Stimulated activated naive CD8-positive, alpha-beta T cell treated with anti-CD3 and anti-CD28 coated beads, Interleukin-15, Interleukin-2, amounts not matched to agents 100 ng/mL and 50 ng/mL, for 24 hours (primary cell): ENCODE measurements around the gene ZCCHC18.

ENCODE experiments used
- H3K27ac Mint-ChIP-seq: one replicate; pipeline ENCODE4 v1.8.0; 2021; ENCODE audit warnings: mild to moderate bottlenecking, mixed read lengths
- H3K27me3 Mint-ChIP-seq: one replicate; pipeline ENCODE4 v1.8.0; 2021; ENCODE audit warnings: mixed read lengths
- H3K36me3 Mint-ChIP-seq: one replicate; pipeline ENCODE4 v1.8.0; 2021; ENCODE audit warnings: low read depth, mixed read lengths
- H3K4me1 Mint-ChIP-seq: one replicate; pipeline ENCODE4 v1.8.0; 2021; ENCODE audit warnings: low read depth, mixed read lengths
- H3K4me3 Mint-ChIP-seq: one replicate; pipeline ENCODE4 v1.8.0; 2021; ENCODE audit warnings: mild to moderate bottlenecking, mixed read lengths
- H3K9me3 Mint-ChIP-seq: one replicate; pipeline ENCODE4 v1.8.0; 2021; ENCODE audit warnings: mixed read lengths

The ZCCHC18 gene

DNA sequence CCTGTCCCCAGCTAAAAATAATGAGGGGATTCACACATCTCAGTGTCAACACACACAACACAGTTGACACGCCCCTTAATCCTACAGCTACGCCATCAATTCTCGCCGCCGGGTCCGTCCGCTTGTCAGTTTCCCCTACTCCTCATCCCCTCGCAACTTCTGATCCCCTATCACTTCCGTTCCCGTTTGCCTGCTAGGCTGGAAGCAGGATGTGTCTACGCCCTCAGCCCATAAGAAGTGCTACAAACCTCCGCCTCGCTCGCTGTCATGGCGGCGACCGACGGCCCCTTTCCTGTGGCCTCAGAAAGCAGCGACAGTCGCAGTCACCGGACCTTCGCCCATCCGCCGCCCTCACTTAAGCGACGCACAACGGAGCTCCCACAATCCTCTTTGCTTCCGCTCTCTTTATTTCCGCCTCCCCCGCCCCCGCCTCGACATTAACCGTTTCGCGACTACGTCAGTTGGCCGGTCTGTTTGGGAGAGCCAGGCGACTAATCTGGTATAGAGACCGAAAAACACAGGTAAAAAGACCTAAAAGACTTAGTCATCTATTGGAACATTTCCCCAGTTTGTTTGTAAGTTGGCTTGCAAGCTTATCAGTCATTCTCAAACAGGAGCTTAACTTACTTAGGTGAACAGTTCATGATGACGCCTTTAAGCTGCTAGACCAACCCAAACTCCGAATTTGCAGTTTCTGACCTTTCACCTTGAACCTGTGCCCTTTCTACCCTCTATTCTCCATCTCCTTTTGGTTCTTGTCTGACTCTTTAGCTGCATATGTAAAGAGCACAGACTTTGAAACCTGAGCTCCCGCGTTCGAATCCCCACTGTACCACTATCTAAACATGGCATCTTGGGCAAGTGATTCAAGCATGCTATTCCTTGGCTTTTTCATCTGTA is 44.6 kb downstream of the ZCCHC18 start, which contains the start of gene SLC25A53:
Gene SLC25A53, minus strand, starts transcription at position 380 of the 900 bp plus-strand sequence. CDS start 51,752 bp downstream, outside the sequence.
- H3K9me3 Mint-ChIP-seq = no peaks in the 10 kb centered on the region
- no peaks in the 10 kb centered on the region for H3K36me3 Mint-ChIP-seq

More for the DNA sequence above, 44.6 kb downstream of the ZCCHC18 start, which contains the start of gene SLC25A53:
- H3K27me3 Mint-ChIP-seq = no peaks in the 10 kb centered on the region
- H3K4me1 Mint-ChIP-seq = peaks cover 12% of the 10 kb centered on the region
- peak within 1 kb of the TSS; percentile 99 for H3K4me3 Mint-ChIP-seq
- H3K27ac Mint-ChIP-seq = peak within 1 kb of the TSS; percentile 100
